Ureter (tissue), 1 donor: Measurements from ENCODE around the gene NUDT22. TPM values are rescaled to one million over a fixed set of nuclear protein-coding genes. Genes with fewer than 3 reads are reported as not detected.

Experiments used
- DNase-seq: peaks from one replicate; pipeline ENCODE4 v3.0.0-alpha.2; 2020; ENCODE audit warnings: low spot score
- total RNA-seq: library from RNA; stranded (reverse); gene quantifications from one replicate; pipeline ENCODE4 v1.2.4, GENCODE V29; 2023
- donor health status: DM: yes; HTN: yes; CAD: no.

The NUDT22 gene
- total RNA-seq, 1 donor from 2014 or later: 82.7 TPM

GRCh38 chr11:64227405-64227956, 1.4 kb downstream of the NUDT22 start:
- DNase-seq: peak; percentile 41

- DNase-seq: peak; percentile 43
Observed at GRCh38 chr11:64229090-64229743, 3.1 kb downstream of the NUDT22 start.

- peak; percentile 45 for DNase-seq
Observed at GRCh38 chr11:64229744-64230170, 3.7 kb downstream of the NUDT22 start.

- DNase-seq: peak; percentile 94
Observed at GRCh38 chr11:64230171-64230984, 4.3 kb downstream of the NUDT22 start, which contains the start of gene DNAJC4. TSS of gene DNAJC4 (plus strand) at chr11:64230548. CDS start at chr11:64230855, 307 bp downstream.

- DNase-seq: peak; percentile 42
Observed at GRCh38 chr11:64230985-64231365, 4.9 kb downstream of the NUDT22 start.

GRCh38 chr11:64231546-64231945, 5.5 kb downstream of the NUDT22 start:
- no peak for DNase-seq

GRCh38 chr11:64232182-64232966, 6.3 kb downstream of the NUDT22 start:
- peak; percentile 48 for DNase-seq

GRCh38 chr11:64232967-64233315, 6.9 kb downstream of the NUDT22 start:
- DNase-seq: no peak

GRCh38 chr11:64233913-64234586, 8.0 kb downstream of the NUDT22 start, which contains the start of gene VEGFB:
TSS of gene VEGFB (plus strand) at chr11:64234584. CDS start at chr11:64234834, 250 bp downstream.
- peak; percentile 75 for DNase-seq

GRCh38 chr11:64234647-64235379, 8.7 kb downstream of the NUDT22 start:
- peak; percentile 59 for DNase-seq

- DNase-seq: peak; percentile 51
Observed at GRCh38 chr11:64235437-64236161, 9.5 kb downstream of the NUDT22 start.

- DNase-seq: no peak
Observed at GRCh38 chr11:64237484-64237951, 11.4 kb downstream of the NUDT22 start.

- DNase-seq: no peak
Observed at GRCh38 chr11:64238076-64238475, 12.0 kb downstream of the NUDT22 start.

GRCh38 chr11:64238999-64239398, 12.9 kb downstream of the NUDT22 start:
- no peak for DNase-seq

- no peak for DNase-seq
Observed at GRCh38 chr11:64239662-64240434, 13.8 kb downstream of the NUDT22 start.

- peak; percentile 98 for DNase-seq
Observed at GRCh38 chr11:64240435-64241240, 14.6 kb downstream of the NUDT22 start, which contains the start of gene FKBP2. TSS of gene FKBP2 (plus strand) at chr11:64241095. CDS start at chr11:64242388, 1,293 bp downstream.

- peak; percentile 100 for DNase-seq
Observed at GRCh38 chr11:64241241-64241490, 15.1 kb downstream of the NUDT22 start.
